ENCODE data around the gene ANKRD39.
"Not testable (repeated sequence)": the region's sequence is repeated elsewhere in the genome, so short reads cannot be mapped to it uniquely, and the experiment has no call there.

Gene ANKRD39

GRCh38 chr2:96808176-96808837, 49.5 kb downstream of the ANKRD39 start:
- DNase-seq (ENCODE audit: low spot score): no peak

- no peak for DNase-seq (ENCODE audit: low spot score)
These were observed 50.7 kb downstream of the ANKRD39 start for GRCh38 chr2:96807127-96807471.

- DNase-seq (ENCODE audit: low spot score): no peak
These were observed 51.2 kb downstream of the ANKRD39 start for GRCh38 chr2:96806468-96807126.

- DNase-seq (ENCODE audit: low spot score): not testable (repeated sequence)
These were observed 51.9 kb downstream of the ANKRD39 start for GRCh38 chr2:96805946-96806345.

GRCh38 chr2:96804986-96805385, 52.8 kb downstream of the ANKRD39 start:
- DNase-seq (ENCODE audit: low spot score): no peak

- DNase-seq (ENCODE audit: low spot score): no peak
These were observed 55.1 kb downstream of the ANKRD39 start for GRCh38 chr2:96802721-96803120.

GRCh38 chr2:96801786-96802595, 55.8 kb downstream of the ANKRD39 start:
- DNase-seq (ENCODE audit: low spot score): no peak

GRCh38 chr2:96801005-96801785, 56.6 kb downstream of the ANKRD39 start:
- peak; percentile 54 for DNase-seq (ENCODE audit: low spot score)

GRCh38 chr2:96800061-96801004, 57.5 kb downstream of the ANKRD39 start:
- DNase-seq (ENCODE audit: low spot score): no peak

GRCh38 chr2:96799623-96799935, 58.2 kb downstream of the ANKRD39 start:
- no peak for DNase-seq (ENCODE audit: low spot score)

- DNase-seq (ENCODE audit: low spot score): no peak
These were observed 58.8 kb downstream of the ANKRD39 start for GRCh38 chr2:96798733-96799622.

All from SW480 (cell line).